ENCODE measurements around the gene SLC25A43.

SLC25A43 gene

GRCh38 chrX:119406776-119407175 is 7.6 kb downstream of the SLC25A43 start:
- DNase-seq (ENCODE audit: insufficient read length, low spot score) = no peak
- no peak for FAIRE-seq
- no peak for TF ChIP-seq POLR2AphosphoS5 (IDR thresholded peaks at IDR 0.05; ENCODE audit: low read depth, low read length)
- no peak for TF ChIP-seq SPI1 (IDR thresholded peaks at IDR 0.05; ENCODE audit: low read depth, low read length)
- no peak for TF ChIP-seq POLR2A (IDR thresholded peaks at IDR 0.05; ENCODE audit: low read depth, low read length)
- TF ChIP-seq PAX5 (IDR thresholded peaks at IDR 0.05; ENCODE audit: insufficient read depth, low read length, severe bottlenecking) = no peak
- no peak for TF ChIP-seq TAF1 (IDR thresholded peaks at IDR 0.05; ENCODE audit: low read depth, low read length)
- TF ChIP-seq POU2F2 (IDR thresholded peaks at IDR 0.05; ENCODE audit: low read depth, low read length) = no peak

GRCh38 chrX:119407681-119408080 is 8.5 kb downstream of the SLC25A43 start:
- FAIRE-seq = no peak
- TF ChIP-seq TAF1 (IDR thresholded peaks at IDR 0.05; ENCODE audit: low read depth, low read length) (no peak), PAX5 (IDR thresholded peaks at IDR 0.05; ENCODE audit: insufficient read depth, low read length, severe bottlenecking) (no peak), SPI1 (IDR thresholded peaks at IDR 0.05; ENCODE audit: low read depth, low read length) (no peak), POLR2AphosphoS5 (IDR thresholded peaks at IDR 0.05; ENCODE audit: low read depth, low read length) (no peak), POLR2A (IDR thresholded peaks at IDR 0.05; ENCODE audit: low read depth, low read length) (no peak), POU2F2 (IDR thresholded peaks at IDR 0.05; ENCODE audit: low read depth, low read length) (no peak)
- no peak for DNase-seq (ENCODE audit: insufficient read length, low spot score)

- DNase-seq (ENCODE audit: insufficient read length, low spot score) (no peak), FAIRE-seq (no peak)
- TF ChIP-seq SPI1 (IDR thresholded peaks at IDR 0.05; ENCODE audit: low read depth, low read length) (no peak), POLR2A (IDR thresholded peaks at IDR 0.05; ENCODE audit: low read depth, low read length) (no peak), TAF1 (IDR thresholded peaks at IDR 0.05; ENCODE audit: low read depth, low read length) (no peak), PAX5 (IDR thresholded peaks at IDR 0.05; ENCODE audit: insufficient read depth, low read length, severe bottlenecking) (no peak)
Measured at GRCh38 chrX:119410027-119410819, 11.1 kb downstream of the SLC25A43 start.

- no peak for DNase-seq (ENCODE audit: insufficient read length, low spot score)
- FAIRE-seq = no peak
- TF ChIP-seq POLR2AphosphoS5 (IDR thresholded peaks at IDR 0.05; ENCODE audit: low read depth, low read length) (no peak), POU2F2 (IDR thresholded peaks at IDR 0.05; ENCODE audit: low read depth, low read length) (no peak), SPI1 (IDR thresholded peaks at IDR 0.05; ENCODE audit: low read depth, low read length) (no peak)
Measured at GRCh38 chrX:119410854-119411253, 11.7 kb downstream of the SLC25A43 start.

- TF ChIP-seq POLR2A (IDR thresholded peaks at IDR 0.05; ENCODE audit: low read depth, low read length) = no peak
- no peak for TF ChIP-seq TAF1 (IDR thresholded peaks at IDR 0.05; ENCODE audit: low read depth, low read length)
- no peak for TF ChIP-seq POU2F2 (IDR thresholded peaks at IDR 0.05; ENCODE audit: low read depth, low read length)
- TF ChIP-seq POLR2AphosphoS5 (IDR thresholded peaks at IDR 0.05; ENCODE audit: low read depth, low read length) = no peak
- TF ChIP-seq SPI1 (IDR thresholded peaks at IDR 0.05; ENCODE audit: low read depth, low read length) = no peak
- no peak for TF ChIP-seq PAX5 (IDR thresholded peaks at IDR 0.05; ENCODE audit: insufficient read depth, low read length, severe bottlenecking)
- no peak for FAIRE-seq
Measured at GRCh38 chrX:119411959-119412358, 12.8 kb downstream of the SLC25A43 start.

GRCh38 chrX:119417376-119417775 is 18.2 kb downstream of the SLC25A43 start:
- FAIRE-seq (no peak), DNase-seq (ENCODE audit: insufficient read length, low spot score) (no peak)
- no peak for TF ChIP-seq POLR2AphosphoS5 (IDR thresholded peaks at IDR 0.05; ENCODE audit: low read depth, low read length)
- TF ChIP-seq TAF1 (IDR thresholded peaks at IDR 0.05; ENCODE audit: low read depth, low read length) = no peak
- TF ChIP-seq POU2F2 (IDR thresholded peaks at IDR 0.05; ENCODE audit: low read depth, low read length) = no peak
- no peak for TF ChIP-seq SPI1 (IDR thresholded peaks at IDR 0.05; ENCODE audit: low read depth, low read length)
- TF ChIP-seq PAX5 (IDR thresholded peaks at IDR 0.05; ENCODE audit: insufficient read depth, low read length, severe bottlenecking) = no peak
- no peak for TF ChIP-seq POLR2A (IDR thresholded peaks at IDR 0.05; ENCODE audit: low read depth, low read length)

More at GRCh38 chrX:119411959-119412358, 12.8 kb downstream of the SLC25A43 start:
- DNase-seq (ENCODE audit: insufficient read length, low spot score) = no peak

GRCh38 chrX:119417842-119418241 is 18.7 kb downstream of the SLC25A43 start:
- FAIRE-seq (no peak), DNase-seq (ENCODE audit: insufficient read length, low spot score) (no peak)
- TF ChIP-seq TAF1 (IDR thresholded peaks at IDR 0.05; ENCODE audit: low read depth, low read length) (no peak), POU2F2 (IDR thresholded peaks at IDR 0.05; ENCODE audit: low read depth, low read length) (no peak), PAX5 (IDR thresholded peaks at IDR 0.05; ENCODE audit: insufficient read depth, low read length, severe bottlenecking) (no peak), POLR2AphosphoS5 (IDR thresholded peaks at IDR 0.05; ENCODE audit: low read depth, low read length) (no peak), SPI1 (IDR thresholded peaks at IDR 0.05; ENCODE audit: low read depth, low read length) (no peak), POLR2A (IDR thresholded peaks at IDR 0.05; ENCODE audit: low read depth, low read length) (no peak)

GRCh38 chrX:119419146-119419545 is 20.0 kb downstream of the SLC25A43 start:
- DNase-seq (ENCODE audit: insufficient read length, low spot score) = no peak
- no peak for FAIRE-seq
- no peak for TF ChIP-seq POU2F2 (IDR thresholded peaks at IDR 0.05; ENCODE audit: low read depth, low read length)
- no peak for TF ChIP-seq SPI1 (IDR thresholded peaks at IDR 0.05; ENCODE audit: low read depth, low read length)
- no peak for TF ChIP-seq PAX5 (IDR thresholded peaks at IDR 0.05; ENCODE audit: insufficient read depth, low read length, severe bottlenecking)
- no peak for TF ChIP-seq POLR2A (IDR thresholded peaks at IDR 0.05; ENCODE audit: low read depth, low read length)
- no peak for TF ChIP-seq POLR2AphosphoS5 (IDR thresholded peaks at IDR 0.05; ENCODE audit: low read depth, low read length)
- TF ChIP-seq TAF1 (IDR thresholded peaks at IDR 0.05; ENCODE audit: low read depth, low read length) = no peak

- TF ChIP-seq POU2F2 (IDR thresholded peaks at IDR 0.05; ENCODE audit: low read depth, low read length) (no peak), POLR2A (IDR thresholded peaks at IDR 0.05; ENCODE audit: low read depth, low read length) (no peak), PAX5 (IDR thresholded peaks at IDR 0.05; ENCODE audit: insufficient read depth, low read length, severe bottlenecking) (no peak), TAF1 (IDR thresholded peaks at IDR 0.05; ENCODE audit: low read depth, low read length) (no peak), POLR2AphosphoS5 (IDR thresholded peaks at IDR 0.05; ENCODE audit: low read depth, low read length) (no peak), SPI1 (IDR thresholded peaks at IDR 0.05; ENCODE audit: low read depth, low read length) (no peak)
- FAIRE-seq = no peak
- DNase-seq (ENCODE audit: insufficient read length, low spot score) = no peak
Measured at GRCh38 chrX:119419898-119420297, 20.8 kb downstream of the SLC25A43 start.
